Measurements from ENCODE around the gene GABRB1.

GABRB1 gene

GRCh38 chr4:47049347-47049746 lies 18.0 kb downstream of the GABRB1 start:
- DNase-seq (ENCODE audit: low read depth) = no peak

DNA sequence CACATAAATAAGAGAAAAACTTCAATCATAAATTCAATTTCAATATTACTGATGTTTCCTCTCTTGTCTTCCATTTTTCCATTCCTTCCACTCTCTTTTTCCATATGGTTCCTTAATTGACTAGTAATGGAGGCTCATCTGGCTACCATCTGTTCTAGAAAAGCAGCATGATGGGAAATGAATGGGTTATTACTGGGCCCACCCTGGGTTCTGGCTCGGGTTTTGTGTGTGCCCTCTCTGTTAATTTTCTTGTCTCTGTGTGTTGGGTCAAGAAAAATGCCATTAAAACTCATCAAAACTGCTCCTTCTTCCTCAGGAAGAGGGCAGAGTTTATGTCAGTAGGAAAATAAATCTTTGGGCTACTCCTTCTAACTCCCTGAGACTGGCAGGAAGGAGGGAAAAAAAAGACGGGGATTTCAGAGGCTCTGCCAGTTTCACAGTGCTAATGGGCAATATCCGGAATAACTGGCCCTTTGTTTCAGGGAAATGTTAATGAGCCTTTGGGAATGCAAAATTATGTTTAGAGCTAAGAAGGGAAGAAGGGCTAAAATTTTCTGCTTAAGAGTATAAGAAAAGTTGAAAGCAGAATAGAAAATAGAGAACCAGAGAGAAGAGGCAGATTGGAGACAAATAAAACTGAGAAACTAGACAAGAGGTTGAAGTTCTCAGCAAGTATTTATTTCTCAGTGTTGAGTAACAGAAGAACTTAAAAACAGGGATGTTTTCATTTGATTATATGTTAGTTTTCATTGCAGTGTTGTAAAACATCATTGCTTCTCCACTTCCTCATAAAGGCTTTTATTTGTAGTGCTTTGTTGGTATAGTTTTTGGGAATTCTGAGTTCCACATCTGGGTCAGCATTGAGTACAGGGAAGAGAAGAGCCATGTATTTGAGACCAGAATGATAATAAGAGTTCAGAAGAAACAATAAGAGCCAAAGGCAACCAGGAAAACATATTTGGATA lies 19.7 kb downstream of the GABRB1 start:
- no peak for DNase-seq (ENCODE audit: low read depth)

DNA sequence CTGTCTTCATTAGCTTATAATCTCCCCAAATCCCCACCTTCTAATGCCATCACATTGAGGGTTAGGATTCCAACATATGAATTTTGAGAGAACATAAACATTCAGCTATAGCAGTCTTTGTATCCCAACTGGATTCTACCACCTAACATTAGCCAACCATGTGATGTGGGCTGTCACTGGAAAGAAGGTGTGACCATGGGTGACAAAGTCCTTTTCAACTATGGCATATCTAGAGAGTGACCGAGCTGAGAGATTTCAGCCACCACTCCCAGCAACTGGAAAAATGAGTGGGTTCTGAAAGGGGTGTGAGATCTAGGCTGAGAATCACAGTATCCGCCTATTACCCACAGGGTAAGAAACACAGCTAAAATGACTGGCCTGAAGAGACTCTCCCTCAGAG lies 22.1 kb downstream of the GABRB1 start:
- no peak for DNase-seq (ENCODE audit: low read depth)

DNA sequence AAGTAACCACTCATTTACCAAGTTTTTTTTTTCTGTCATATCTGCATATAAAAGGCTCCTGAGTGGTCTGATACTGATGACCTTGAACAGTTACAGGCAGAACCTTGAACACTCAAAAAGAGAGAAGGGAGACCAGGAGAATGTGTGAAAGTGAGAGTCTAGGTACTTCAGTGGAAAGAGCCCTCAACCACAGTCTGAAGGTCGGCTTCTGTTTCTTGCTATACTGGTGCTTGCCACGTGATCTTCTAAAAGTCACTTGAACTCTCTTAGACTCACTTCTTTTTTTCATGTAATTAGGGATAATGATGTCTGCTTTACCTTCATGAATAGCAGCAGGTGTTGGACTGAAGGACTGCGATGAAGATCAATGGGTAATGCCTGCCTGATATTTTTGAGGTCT lies 22.8 kb downstream of the GABRB1 start:
- DNase-seq (ENCODE audit: low read depth) = no peak

GRCh38 chr4:47057991-47058390 lies 26.6 kb downstream of the GABRB1 start:
- DNase-seq (ENCODE audit: low read depth) = no peak

DNA sequence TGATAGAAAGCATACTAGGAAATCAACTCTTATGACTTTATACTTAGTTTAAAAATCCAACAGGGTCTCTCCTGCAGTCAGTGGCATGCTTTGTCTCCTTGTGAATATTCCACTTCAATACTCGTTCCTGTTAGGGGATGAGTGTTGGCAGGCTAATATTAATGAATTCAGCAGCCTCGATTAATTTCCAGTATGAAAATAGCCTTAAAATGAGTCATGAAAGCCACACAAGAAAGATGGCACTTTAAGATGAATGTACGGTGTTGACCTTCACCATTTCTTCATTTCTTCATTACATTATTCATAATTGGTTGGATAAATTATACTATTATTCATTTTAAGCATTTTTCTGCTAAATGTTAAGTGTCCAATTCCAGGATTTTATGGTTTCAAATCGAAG lies 29.2 kb downstream of the GABRB1 start:
- DNase-seq (ENCODE audit: low read depth) = no peak

- no peak for DNase-seq (ENCODE audit: low read depth)
These were observed 30.1 kb downstream of the GABRB1 start for GRCh38 chr4:47061435-47061834.

DNA sequence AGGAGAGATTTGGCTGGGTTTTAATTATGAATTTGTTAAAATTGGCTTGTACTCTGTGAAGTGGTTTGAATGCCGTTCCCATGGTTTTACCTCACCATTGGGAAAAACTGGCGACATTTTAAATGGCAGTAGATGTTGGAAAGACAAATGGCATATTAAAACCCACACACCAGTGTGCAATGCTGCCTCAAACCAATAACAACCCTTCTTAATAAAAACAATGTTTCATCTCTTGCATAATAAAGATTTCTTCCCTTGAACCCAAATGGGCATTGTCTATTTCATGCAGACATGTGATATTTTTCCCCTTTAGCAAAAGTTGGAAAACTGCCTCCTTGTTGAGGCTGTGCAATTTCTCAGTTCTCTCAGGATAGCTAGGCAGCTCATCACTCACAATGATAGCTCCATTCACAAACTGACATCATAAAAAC lies 33.7 kb downstream of the GABRB1 start:
- DNase-seq (ENCODE audit: low read depth) = no peak

- no peak for DNase-seq (ENCODE audit: low read depth)
These were observed 37.6 kb downstream of the GABRB1 start for GRCh38 chr4:47068986-47069385.

DNA sequence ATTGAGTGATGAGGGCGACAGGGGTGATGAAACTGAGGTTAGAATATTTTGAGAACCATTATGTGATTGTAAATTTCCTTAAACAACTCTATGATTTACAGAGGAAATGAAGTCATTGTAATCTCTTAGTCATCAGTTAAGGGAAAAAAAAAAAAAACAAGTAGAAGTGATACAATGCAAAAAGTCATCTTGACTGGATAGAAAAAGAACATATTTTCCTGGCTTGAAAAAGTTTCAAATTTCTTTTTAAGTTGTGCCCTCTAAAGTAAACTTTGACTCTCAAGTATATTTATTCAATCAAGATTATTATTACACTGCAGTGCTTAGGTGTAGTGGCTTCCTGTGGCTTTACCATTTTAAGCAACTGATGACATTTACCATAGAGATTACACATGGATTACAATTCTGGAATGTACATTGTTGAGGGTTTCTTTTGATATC lies 40.6 kb downstream of the GABRB1 start:
- DNase-seq (ENCODE audit: low read depth) = no peak

DNA sequence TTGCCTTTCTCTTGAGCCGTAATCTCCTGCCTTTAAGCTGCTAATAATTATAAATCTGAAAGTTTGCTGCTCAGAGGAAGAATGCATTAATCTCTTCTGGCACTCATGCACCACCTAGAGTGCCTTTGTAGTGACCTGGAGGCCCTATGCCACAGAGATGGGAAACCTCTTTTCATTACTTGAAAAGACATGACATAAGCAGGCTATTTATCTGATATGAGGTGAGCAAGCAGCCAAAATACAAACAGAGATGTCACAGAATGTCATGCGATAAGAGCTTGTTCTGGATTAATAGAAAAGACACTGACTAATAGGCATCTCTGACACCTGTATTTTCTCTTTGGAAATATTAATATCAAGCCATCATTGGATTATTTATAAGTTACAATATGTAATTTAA lies 42.3 kb downstream of the GABRB1 start:
- no peak for DNase-seq (ENCODE audit: low read depth)

- no peak for DNase-seq (ENCODE audit: low read depth)
These were observed 43.4 kb downstream of the GABRB1 start for GRCh38 chr4:47074816-47075215.

DNA sequence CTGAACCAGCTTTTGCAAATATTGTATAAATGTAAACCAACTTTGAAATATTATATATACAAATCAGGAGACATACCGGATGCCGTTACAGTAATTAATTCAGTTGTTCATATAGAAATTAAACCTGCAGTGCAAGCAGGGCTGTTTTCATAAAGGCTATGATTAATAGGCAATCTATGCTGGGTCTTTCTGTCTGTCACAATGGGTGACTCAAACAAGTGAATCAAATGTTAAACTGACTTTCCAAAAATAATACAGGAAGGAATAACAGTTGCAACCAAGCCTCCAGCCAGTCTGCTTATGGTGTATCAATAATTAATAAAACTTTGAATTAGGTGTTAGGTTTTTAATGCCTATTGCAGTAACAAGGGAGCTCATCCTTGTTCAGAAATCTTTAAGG lies 43.9 kb downstream of the GABRB1 start:
- no peak for DNase-seq (ENCODE audit: low read depth)

GRCh38 chr4:47075919-47076318 lies 44.6 kb downstream of the GABRB1 start:
- no peak for DNase-seq (ENCODE audit: low read depth)

- DNase-seq (ENCODE audit: low read depth) = no peak
These were observed 52.7 kb downstream of the GABRB1 start for GRCh38 chr4:47084111-47084510.

DNA sequence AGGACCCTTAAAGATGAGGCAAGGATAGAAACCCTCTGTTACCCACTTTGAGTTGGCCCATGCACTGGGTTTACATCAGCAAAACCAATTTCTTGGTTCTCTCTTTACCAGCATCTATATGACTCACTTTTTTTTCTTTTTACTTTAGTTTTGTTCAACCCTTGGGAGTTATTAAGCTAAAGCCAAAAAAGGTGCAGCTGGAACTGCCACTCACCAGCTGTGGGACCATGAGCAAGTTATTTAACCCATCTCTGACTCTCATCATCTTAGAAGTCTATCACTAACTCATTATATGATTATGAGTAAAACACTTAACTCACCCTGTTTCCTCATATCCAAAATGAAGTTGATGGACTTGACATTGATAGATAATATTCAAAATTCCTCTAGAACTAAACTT lies 53.4 kb downstream of the GABRB1 start:
- DNase-seq (ENCODE audit: low read depth) = no peak

- DNase-seq (ENCODE audit: low read depth) = no peak
These were observed 56.9 kb downstream of the GABRB1 start for GRCh38 chr4:47088298-47088697.

DNA sequence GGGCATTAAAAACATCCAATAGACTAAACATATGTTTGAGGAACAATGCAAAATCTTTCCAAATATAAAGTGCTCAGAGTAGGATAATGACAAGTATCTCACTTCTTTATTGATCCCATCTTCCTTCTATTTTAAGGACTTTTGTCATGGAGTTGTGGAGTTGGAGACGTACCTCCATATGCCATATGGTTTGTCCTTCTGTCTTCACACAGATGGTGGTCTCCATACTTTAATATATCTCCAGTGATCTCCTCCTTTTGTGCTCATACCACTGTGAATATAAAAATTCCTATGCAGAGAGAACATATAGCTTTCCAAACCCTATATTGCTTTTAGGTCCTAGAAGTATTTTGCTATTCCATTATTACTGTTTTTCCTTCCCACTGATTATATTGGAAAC lies 64.5 kb downstream of the GABRB1 start:
- no peak for DNase-seq (ENCODE audit: low read depth)

GRCh38 chr4:47101453-47101852 lies 70.1 kb downstream of the GABRB1 start:
- no peak for DNase-seq (ENCODE audit: low read depth)

- DNase-seq (ENCODE audit: low read depth) = no peak
These were observed 73.6 kb downstream of the GABRB1 start for GRCh38 chr4:47104986-47105385.

GRCh38 chr4:47106561-47106960 lies 75.2 kb downstream of the GABRB1 start:
- no peak for DNase-seq (ENCODE audit: low read depth)

GRCh38 chr4:47109379-47109778 lies 78.0 kb downstream of the GABRB1 start:
- DNase-seq (ENCODE audit: low read depth) = no peak

- no peak for DNase-seq (ENCODE audit: low read depth)
These were observed 79.3 kb downstream of the GABRB1 start for GRCh38 chr4:47110546-47111132.
